Stimulated activated CD8-positive, alpha-beta memory T cell treated with anti-CD3 and anti-CD28 coated beads, Interleukin-15, amount 100 ng/mL, for 24 hours (primary cell): Measurements from ENCODE around the gene N4BP2L1.

Experiments used
- DNase-seq: peaks from one replicate; pipeline ENCODE4 v3.0.0-alpha.2; 2020; ENCODE audit warnings: low read depth

The N4BP2L1 gene

DNA sequence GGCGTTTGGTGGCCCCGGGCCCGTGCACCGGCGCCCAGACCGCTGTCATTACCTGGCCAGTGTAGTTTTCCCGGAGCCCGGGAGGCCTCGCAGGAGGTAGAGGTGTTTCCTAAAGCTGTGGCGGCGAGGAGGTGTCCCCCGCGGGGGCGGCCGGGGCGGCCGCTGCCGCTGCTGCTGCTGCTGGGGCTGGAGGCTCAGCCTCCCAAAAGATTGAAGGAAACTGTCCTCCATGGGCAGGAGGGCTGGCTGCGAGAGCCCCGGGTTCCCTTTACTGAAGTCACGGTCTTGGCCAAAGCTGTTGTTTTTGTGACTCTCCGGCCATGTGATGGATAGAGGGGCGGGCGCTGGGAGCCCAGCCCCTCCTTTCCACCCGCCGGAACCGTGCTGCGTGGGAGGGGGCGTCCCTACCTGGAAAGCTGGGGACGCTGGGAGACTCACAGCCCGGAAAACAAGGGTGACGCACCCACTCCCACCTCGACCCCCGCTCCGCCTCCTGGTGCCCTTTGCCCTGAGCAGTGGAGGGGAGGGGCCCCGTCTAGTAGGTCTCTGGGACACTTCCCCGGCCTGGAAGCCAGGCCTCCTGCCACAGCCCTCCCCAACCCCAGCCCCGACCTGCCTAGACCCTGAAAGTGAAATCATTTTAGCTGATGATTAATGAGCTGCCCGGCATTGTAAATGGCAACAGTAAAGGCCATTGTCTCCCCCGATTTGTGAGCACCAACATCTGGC, at the start of gene N4BP2L1:
N4BP2L1 (minus strand) TSS at position 279 of the 729 bp plus-strand sequence; CDS start at position 231, 48 bp downstream.
- DNase-seq, result peak; percentile 53

DNA sequence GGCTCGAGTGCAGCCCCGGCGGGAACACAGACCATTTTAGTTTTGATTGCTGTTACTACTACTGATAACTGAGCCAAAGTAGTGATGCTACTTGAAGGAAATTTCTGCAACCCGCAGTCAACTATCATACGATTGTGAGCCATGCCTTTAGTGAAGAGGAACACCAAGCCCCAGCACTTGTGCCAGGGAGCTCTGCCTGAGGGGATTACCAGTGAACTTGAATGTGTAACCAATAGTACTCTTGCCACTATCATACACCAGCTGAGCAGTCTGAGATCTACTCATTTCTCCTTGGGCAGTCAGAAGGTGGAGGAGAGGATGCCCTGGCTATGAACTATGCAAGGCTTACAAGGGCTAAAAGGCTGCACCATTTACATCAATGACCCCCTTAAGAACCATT, 49.0 kb upstream of the N4BP2L1 start:
- DNase-seq, result no peak

DNA sequence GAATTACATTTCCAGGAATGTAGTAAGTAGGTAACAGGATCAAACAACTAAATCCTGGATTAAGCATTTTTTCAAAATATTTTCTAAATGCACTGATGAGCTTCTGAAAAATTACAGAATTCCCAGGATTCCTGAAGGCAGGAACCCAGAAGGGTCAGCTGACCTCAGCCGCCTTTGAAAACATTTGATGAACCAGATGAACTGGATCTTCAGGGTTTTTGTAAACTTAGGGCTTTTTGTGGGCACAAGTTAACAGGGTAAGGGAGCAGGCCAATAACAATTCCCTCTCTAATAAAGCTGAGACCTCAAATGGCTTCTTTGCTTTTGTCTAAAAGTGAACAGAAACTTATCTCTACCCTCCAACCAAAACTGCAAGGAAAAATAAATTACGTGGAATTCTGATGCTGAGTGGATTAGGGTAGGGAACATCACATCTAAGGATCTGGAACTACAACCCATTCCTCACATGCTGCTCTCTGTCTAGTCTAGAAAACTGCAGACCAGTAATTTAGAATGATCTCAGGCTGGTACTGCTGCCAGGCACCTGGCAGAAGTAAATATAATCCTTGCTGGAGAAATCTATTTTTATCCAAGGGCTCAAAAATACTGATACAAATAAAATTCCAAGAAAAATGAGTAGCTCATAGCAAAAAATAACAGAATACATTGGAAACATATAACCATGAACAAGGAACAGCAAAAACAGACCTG, 48.2 kb upstream of the N4BP2L1 start:
- DNase-seq, result no peak

DNA sequence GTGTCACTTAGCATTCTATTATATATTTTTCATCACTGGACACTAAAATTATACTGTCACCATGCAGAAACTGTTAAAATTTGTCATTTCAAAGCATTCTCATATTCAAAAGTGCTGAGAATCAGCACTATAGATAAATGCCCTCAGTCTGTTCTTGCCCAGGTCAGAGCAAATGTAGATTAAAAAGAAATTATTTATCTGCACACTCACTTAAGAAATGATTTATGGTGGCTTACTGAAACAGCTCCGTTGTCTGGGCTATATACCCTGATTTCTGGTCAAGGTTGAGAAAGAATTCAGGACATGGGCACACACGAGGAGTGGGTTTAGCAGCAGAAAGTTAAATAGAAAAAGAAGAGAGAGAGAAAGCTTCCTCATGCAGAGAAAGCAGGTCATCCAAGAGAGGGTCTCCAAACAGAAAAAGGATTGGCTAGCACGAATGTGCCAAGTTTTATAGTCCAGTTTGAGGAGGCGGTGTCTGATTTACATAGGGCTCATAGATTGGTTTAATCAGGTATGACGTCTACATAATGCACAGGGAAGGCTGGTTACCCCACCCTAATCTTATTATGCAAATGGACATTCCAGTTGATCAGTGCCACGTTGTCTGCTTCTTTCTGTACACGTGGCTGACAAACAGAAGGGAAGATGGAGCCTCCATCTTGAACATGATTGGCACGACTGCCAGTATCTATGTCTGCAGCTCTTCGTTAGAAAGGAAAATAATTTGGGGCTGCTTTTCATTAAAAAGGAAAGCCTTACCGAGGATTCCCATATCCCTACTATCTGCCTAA, 47.3 kb upstream of the N4BP2L1 start:
- DNase-seq, result no peak

DNA sequence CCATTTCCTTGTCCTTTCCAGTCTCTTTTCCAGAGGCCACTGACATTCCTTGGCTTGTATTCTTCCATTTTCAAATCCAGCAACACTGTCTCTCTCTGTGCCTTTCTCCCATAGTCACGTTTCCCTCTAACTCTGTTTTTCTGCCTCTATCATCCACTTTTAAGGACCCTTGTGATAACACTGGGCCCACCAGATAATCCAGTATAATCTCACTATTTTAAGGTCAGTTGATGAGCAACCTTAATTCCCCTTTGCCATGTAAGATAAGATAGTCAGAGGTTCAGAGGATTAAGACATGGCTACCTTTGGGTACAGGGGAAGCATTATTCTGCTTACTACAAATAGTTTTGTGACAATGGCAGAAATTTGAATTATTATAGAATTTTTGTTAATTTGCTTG, 45.7 kb upstream of the N4BP2L1 start:
- no peak for DNase-seq

DNA sequence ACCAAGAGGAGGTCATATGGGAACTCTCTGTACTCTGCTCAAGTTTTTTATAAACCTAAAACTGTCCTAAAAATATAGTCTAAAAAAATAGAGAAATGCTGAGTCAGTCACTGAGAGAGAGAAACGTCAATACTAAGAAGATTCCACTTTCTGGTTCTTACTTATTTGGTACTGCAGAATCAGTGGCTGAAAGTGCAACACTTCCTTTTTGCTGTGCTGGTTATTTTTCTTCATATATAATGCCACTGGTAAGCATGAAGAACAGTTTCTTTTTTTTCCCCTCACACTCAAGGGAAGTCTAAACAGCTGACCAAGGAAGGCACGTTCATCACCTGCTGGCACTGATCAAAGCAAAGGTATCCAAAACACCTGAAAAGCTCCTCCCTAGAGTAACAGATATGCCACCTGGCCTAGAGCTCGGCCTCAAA, 44.3 kb upstream of the N4BP2L1 start:
- no peak for DNase-seq

DNA sequence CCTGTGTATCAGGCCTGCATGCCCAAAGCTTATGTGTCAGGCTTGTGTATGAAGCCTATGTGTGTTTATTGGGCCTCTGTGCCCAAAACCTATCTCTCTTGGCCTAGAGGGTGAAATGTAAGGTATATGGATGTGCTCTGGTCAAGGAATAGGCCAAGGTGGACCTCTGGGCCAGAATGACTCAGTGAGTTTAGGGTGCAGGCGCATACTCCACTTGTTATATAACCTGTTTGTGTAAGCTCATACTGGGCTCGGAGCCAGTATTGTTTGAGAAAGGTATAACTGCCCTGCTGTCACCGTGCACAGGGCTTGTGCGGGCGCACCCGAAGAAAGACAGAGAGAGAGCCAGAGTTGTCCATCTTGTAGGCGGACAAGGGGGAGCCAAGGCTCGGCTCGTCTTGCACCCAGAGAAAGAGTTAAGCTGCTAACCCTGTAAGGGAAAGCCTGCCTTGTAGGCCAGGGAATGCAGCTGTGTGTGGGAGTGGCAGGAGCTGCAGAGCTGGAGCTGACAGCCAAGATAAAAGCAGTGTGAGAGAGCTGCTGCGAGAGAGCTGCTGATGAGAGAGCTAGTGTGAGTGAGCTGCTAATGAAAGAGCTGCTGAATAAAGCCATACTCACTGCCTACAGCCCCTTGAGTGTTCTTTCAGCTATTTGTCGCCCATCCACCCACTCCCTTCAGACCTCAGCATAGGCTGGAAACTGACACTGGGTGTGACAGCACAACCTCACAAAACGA, 43.4 kb upstream of the N4BP2L1 start:
- no peak for DNase-seq

DNA sequence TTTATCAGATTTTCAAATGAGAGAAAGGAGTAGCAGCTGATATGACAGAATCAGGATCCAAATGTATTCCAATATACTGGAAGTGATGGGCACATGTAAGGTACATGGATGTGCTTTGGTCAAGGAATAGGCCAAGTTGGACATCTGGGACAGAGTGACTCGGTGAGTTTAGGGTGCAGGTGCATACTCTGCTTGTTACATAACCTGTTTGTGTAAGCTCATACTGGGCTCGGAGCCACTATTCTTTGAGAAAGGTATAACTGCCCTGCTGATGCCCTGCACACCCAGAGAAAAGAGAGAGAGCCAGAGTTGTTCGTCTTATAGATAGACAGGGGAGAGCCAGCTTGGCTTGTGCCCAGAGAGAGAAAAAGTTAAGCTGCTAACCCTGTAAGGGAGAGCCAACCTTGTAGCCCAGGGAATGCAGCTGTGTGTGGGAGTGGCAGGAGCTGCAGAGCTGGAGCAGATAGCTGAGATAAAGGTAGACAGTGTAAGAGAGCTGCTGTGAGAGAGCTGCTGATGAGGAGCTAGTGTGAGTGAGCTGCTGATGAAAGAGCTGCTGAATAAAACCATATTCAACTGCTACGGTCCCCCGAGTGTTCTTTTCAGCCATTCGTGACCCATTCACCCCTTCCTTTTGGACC, 40.7 kb upstream of the N4BP2L1 start:
- no peak for DNase-seq

DNA sequence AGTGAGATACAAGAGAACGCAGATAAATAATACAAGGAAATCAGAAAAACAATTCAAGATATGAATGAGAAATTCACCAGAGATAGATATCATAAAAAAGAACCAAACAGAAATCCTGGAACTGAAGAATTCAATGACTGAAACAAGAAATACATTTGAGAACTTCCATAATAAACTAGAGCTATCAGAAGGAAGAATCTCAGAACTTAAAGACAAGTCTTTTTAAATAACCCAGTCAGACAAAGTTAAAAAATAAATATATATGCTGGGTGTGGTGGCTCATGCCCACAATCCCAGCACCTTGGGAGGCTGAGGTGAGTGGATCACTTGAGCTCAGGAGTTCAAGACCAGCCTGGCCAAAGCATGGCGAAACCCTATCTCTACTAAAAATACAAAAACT, 28.7 kb upstream of the N4BP2L1 start:
- DNase-seq, result no peak

DNA sequence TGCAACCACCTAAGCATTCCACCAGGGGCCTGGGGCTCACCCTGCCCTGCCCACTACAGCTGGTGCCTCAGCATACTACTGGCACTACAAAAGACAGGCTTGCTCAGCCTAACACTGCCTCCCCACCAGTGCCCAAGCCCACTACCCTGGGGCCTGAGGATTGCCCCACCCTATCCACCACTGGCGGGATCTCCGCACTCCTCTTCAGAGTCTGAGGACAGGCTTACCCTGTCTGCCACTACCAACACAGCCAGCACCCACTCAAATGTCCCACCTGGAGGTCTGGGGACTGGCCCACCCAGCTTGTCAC, 27.6 kb upstream of the N4BP2L1 start:
- DNase-seq, result no peak

DNA sequence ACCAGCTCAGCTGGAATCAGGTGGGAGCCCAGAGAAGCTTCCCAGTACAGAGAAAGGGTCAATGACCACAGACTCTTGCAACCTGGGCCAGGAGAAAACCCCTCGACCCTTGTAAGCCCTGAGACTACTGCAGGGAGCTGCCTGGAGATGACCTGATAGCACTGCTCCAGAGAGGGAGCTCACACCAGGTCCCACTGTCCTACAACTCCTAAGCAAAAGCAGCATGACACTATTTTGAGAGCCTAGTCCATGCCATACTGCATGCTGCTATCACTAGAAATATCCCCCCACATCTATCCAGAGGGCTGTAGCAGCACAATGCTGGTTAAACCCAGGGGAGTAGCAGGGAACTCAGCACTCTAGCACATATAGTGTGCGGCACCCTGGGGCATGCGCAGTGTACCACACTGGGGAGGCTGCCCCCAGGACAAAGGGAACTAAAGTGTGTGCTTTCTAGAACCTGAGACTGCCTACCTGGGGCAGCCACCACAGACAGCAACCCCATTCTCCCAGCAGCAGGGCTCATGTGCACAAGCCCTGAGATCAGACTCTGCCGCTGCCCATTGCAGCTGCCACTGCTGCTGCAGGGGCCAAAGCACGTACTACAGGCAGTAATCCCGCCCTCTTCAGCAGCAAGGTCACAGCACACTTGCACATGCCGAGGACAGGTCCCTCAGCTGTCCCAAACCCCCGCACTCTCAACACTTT, 27.1 kb upstream of the N4BP2L1 start:
- DNase-seq, result no peak

DNA sequence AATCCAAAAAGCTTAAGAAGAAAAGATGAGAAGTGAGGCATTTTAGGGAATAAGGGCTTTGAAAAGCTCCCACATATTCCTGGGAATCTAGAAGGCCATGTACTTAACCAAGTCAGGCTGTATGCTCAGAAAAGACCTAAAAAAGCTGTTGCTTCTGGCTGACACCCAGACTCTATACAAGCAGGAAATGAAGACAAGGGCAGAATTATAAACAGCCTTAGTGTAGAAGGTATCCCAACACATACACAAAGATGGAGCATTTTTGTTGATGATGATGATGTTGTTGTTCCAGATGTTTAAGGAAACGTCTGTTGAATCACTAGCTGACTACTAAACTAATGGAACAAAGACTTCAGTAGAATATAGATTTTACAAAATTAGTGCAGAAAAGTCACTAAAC, 26.1 kb upstream of the N4BP2L1 start:
- no peak for DNase-seq

DNA sequence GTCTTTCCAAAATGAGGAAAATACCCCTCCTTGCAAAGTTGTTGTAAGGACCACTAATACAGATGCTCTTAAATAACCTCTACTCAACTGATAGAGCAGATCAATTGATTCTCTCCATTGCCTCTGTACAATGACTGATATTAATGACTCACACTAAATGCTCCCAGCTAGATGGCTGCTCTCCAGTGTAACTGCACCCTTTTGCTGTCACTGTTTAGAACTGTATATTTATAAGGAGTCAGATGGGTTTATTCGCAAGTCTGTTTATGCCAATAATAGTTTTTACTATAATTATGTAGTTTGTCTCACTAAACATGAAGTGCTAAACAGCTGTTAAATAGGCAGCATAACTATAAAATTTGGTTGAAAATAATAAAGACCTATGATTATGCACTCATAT, 21.0 kb upstream of the N4BP2L1 start:
- DNase-seq, result no peak

DNA sequence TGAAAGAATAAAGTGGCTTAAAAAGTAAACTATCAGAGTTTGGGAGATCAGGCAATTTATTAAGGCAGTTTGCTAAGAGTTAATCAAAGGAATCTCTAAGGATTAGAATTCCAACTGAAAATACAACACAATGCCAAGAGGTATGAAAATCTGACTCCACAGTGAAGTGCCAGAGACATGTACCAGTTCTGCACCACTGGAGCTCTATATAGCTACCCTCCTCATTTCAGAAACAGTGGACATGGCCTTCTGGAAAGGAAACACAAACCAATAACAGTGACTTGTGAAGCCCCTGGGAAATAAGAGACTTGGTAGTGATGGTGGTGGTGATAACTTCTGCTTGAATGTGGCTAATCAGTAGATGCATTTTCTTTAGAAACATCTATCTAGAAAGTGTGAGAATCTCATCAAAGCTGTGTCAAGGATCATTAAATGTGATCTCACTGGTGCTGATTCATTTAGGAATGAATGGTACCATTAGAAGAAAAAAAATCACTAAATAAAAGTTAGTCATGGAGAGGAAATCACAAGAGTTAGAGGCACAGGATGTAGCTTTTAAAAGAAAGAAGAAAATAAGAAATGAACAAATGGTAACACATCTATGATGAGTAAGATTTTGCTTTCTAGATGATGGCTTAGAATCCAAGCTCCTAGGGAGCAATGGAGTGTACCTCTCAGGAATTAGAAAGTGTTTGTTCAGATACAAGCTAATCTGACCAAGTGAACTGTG, 20.1 kb upstream of the N4BP2L1 start:
- no peak for DNase-seq

DNA sequence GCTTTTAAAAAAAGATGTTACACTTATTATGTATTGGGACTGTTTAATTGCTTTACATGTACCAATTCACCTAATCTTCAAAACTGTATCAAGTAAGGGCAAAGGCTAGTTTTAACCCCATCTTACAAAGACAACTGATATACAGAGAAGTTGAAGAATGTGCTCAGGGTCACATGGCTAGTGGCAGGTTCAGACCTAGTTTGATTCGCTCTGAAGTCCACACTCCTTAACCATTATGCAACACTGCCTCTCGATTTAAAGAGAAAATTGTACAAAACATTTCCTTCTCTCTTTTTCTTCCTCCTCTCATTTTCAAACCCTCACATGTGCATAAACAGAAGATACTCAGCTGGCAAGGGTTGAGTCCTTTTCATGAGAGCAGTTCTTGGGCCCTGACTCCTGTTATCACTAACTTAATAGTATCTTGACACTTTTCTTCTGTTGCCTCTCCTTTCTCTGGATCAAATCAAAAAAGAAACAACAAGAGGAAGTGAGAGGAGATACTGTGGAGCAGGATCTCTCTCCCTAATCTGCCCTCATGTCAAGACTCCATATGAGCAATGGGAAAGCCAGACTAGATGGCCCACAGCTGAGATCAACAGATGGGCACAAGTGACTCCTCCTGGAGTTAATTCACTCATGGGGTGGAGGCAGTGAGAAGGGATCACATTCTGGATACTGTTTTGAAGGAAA, 19.0 kb upstream of the N4BP2L1 start:
- no peak for DNase-seq

DNA sequence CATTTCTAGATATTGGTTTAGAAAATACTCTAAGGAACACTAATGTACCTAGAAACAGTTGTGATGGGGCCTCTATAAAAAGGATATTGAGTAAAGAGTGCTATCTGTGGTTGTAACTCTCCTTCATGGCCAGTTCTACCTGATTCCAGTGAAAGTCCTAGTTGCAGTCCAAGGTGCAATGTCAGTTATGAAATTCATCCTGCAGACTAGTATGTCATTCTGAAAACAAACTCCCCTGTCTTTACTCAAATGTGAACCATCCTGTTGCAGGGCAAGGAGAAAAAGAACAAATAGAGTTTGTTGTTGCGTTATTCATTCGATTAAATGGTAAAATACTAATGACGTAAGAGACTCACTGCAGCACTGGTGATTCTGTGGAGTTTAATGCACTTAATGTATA, 18.3 kb upstream of the N4BP2L1 start:
- no peak for DNase-seq

DNA sequence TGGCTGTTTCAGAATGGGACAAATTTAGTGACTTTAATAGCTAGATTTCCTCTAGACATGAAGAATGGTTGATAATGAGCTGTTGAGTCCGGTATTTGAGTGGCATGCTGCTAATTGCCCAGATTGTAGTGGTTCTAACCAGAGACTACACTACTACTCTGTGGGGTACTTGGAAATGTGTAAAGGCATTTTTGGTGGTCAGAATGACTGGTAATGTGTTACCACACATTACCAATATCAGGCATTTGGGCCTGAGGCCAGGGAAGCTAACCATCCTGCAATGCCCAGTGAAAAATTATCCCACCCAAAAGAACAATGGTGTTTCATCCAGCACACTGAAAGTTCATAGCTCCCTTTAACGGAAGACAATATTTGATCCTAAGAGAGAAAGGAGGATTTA, 17.5 kb upstream of the N4BP2L1 start:
- no peak for DNase-seq

DNA sequence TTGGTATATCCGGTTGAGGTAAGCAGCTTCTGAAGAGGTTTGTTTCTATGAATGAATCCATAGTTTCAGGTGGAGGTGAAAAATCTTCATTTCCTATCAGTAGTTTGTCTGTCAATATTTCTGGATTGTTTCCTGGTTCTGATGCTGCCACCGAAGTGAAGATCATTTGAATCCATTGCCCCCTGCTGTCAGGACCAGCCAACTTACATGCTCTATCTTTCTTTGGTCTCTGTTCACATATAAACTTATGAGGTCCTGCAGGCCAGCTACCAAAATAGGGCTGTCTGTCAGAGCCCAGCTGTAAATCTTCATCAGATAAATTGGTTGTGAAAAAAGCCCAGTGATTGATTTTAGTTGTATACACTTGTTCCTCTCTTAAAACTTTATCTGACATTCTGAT, 15.2 kb upstream of the N4BP2L1 start:
- no peak for DNase-seq

DNA sequence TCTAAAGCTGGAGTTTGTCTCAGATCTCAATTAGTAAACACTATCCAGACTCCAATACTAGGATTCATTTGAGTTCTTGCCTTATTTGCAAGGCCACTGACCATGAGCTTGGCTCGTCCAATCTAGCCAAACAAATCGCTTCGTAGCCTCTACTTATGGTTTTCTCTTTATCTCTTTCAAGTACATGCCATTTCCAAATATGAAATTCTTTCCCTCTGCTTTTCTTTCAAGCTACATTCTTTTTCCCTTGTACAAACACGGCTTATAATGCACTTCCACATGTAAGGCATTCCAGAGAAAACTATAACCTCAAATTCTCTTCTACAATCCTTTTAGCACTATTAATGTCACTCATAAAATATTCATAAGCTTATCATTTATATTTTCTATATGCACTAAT, 10.9 kb upstream of the N4BP2L1 start:
- DNase-seq, result no peak

DNA sequence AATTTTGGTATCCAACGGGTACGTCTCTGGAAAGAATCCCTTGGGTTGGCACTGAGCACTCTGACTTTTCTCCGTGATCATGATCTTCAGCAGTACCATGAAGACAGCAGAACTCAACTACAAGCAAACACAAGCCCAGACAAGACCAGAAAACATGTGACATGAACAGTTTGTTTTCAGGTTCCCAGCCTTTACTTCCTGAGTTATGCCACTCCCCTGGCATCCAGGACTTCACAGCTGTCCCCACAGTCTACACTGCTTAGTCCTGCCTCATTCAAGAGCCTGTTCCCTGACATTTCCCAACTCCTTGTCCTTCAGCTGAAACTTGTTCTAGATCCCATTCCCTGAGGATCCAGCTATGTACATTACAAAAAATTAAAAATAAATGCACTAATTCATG, 4.9 kb upstream of the N4BP2L1 start:
- DNase-seq, result no peak
